Smooth muscle cell of the brain vasculature (primary cell): ENCODE results near the gene DTNA.

Experiments used
- DNase-seq: peaks from one replicate; pipeline ENCODE4 v3.0.0-alpha.2; 2012; ENCODE audit warnings: low read depth, low spot score

The DTNA gene

GRCh38 chr18:34806527-34806926, 96.4 kb downstream of the DTNA start:
- DNase-seq = no peak

GRCh38 chr18:34807106-34807796, 97.2 kb downstream of the DTNA start:
- DNase-seq = no peak

- DNase-seq = no peak
These were observed 98.3 kb downstream of the DTNA start for GRCh38 chr18:34808389-34808788.

GRCh38 chr18:34809451-34810072, 99.5 kb downstream of the DTNA start:
- DNase-seq = no peak

GRCh38 chr18:34816183-34816582, 106.1 kb downstream of the DTNA start:
- no peak for DNase-seq

GRCh38 chr18:34817636-34818035, 107.5 kb downstream of the DTNA start:
- DNase-seq = no peak

- DNase-seq = no peak
These were observed 108.0 kb downstream of the DTNA start for GRCh38 chr18:34818064-34818463.

- DNase-seq = no peak
These were observed 110.4 kb downstream of the DTNA start for GRCh38 chr18:34820360-34821065.

- peak; percentile 32 for DNase-seq
These were observed 111.6 kb downstream of the DTNA start for GRCh38 chr18:34821669-34822210.

GRCh38 chr18:34828093-34828492, 118.0 kb downstream of the DTNA start:
- no peak for DNase-seq

GRCh38 chr18:34834897-34835296, 124.8 kb downstream of the DTNA start:
- DNase-seq = no peak

- no peak for DNase-seq
These were observed 125.4 kb downstream of the DTNA start for GRCh38 chr18:34835466-34835865.

- no peak for DNase-seq
These were observed 127.7 kb downstream of the DTNA start for GRCh38 chr18:34837769-34838272.

- DNase-seq = no peak
These were observed 128.6 kb downstream of the DTNA start for GRCh38 chr18:34838669-34839068.

GRCh38 chr18:34840256-34840826, 130.2 kb downstream of the DTNA start:
- no peak for DNase-seq

- no peak for DNase-seq
These were observed 131.8 kb downstream of the DTNA start for GRCh38 chr18:34841891-34842290.

GRCh38 chr18:34844072-34844471, 134.0 kb downstream of the DTNA start:
- no peak for DNase-seq

GRCh38 chr18:34844732-34845459, 134.8 kb downstream of the DTNA start:
- DNase-seq = no peak

- DNase-seq = no peak
These were observed 137.3 kb downstream of the DTNA start for GRCh38 chr18:34847408-34847807.

- DNase-seq = no peak
These were observed 138.1 kb downstream of the DTNA start for GRCh38 chr18:34848156-34848555.

GRCh38 chr18:34848695-34849094, 138.6 kb downstream of the DTNA start:
- DNase-seq = no peak
